SK-N-MC (cell line): Measurements from ENCODE around the gene RNF223.

Experiments used
- EZH2 ChIP-seq: fragments of 200-600 bp; sonication (generic); IDR thresholded peaks from one replicate; pipeline ENCODE4 v1.6.1; 2017; ENCODE audit warnings: antibody characterized with exemption
- POLR2AphosphoS5 ChIP-seq: IDR thresholded peaks from 2 replicates; pipeline ENCODE4 v1.6.1; 2012; ENCODE audit warnings: mild to moderate bottlenecking, low read depth, low read length, borderline replicate concordance

- TF ChIP-seq POLR2AphosphoS5 (no peak; the same call in 1 of the 2 replicates), EZH2 (no peak)
These were observed 38.3 kb upstream of the RNF223 start for GRCh38 chr1:1112237-1112985.
